NCI-H2227 (cell line): ENCODE results near the gene DHX32.
A peak's percentile ranks its signal among the peaks of the same experiment; 100 is the strongest.

Experiments used
- DNase-seq: peaks from one replicate; lab custom pipeline; 2025; ENCODE audit not compliant: unreplicated experiment; lab: John Stamatoyannopoulos, UW

Gene DHX32

DNA sequence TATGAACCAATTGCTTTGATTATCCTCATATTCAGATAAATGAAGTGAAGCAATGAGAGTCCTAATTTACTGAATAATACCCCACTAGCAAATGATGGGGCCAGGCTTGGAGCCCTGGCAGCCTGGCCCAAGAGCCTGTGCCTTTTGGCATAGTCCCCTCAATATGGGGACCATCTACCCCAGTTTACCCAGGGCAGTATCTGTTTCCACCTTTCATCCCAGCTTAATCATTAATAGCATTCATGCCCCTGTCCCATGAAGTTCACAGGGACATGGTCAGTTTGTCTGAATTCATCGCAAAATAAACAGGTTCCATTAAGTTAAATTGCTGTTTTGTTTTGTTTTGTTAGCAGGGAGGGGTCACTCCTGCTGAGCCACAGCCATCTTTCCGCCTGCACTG, 32.2 kb downstream of the DHX32 start:
- no peak for DNase-seq

DNA sequence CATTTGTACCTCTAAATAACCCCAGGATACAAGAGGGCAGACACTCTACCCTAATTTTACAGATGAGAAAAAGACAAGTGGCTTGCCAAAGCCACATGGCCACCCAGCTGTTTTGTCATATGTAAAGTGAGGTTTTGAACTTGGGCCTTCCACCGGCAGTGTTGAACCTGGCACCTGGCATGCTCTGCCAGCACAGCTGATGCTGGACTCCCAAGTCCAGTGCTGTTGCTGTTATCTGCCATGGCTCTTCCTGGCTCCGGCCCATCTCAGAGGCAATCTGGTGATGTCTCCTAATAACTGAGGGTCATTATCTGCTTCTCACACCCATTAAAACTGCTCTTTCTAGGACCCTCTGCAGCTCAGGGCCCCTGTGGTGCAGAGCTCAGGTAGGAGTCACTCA, 32.7 kb downstream of the DHX32 start:
- DNase-seq, result no peak

DNA sequence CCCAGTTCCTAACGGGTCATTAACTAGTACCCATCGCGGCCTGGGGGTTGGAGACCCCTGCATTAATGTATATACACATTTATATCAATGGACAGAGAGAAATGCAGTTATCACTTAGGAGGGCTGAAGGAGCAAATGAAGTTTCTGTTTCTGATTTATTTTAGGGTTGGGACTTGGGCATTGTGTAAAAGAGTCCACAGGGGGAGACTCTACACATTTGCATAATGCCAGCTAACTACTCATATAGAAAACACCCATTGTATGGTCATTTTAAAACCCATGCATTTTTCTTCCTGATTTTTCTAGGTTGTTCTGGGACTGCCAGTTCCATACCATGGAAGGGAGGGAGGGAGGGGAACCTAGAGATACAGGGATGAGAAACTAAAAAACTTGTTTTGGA, 34.2 kb downstream of the DHX32 start:
- no peak for DNase-seq

DNA sequence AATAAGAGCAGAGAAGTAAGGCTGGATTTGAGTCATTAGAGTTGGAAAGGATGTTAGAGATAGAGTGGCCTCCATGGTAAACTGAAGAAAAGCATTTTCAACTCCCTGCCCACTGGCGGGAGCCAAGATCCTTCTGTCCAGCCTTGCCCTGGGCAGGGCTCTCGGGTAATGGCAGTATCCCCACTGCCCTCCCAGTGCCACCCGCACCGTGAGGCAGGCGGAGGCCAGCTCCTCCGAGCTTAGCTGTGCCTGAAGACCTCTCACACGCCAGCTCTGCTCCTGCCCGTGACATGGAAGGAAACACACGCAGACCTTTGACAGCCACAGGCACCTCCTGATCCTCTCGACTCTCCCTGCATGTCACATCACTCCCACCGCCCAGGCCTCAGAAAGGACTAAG, 35.5 kb downstream of the DHX32 start:
- no peak for DNase-seq

DNA sequence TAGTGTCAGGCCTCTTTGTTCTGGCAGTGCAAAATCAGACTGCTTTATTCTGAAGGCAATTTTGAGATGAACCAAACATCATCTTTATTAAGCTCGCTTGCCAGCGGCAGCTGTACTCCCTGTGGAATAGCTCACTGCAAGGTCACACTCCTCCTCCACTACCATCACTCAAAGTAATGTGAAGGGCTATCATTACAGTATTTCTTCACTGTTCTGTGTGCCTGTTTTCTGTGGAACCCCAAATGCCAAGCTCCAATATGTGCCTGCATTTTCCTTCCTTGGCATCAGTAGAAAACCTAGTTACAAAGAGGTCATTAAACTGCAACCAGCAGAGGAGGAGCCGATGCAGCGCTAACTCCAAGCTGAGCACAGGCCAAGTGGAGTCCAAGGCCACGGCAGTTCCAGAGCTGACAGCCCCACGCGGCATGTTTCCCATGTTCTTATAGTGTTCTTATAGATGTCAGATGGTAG, 36.3 kb downstream of the DHX32 start:
- DNase-seq, result peak; percentile 52

DNA sequence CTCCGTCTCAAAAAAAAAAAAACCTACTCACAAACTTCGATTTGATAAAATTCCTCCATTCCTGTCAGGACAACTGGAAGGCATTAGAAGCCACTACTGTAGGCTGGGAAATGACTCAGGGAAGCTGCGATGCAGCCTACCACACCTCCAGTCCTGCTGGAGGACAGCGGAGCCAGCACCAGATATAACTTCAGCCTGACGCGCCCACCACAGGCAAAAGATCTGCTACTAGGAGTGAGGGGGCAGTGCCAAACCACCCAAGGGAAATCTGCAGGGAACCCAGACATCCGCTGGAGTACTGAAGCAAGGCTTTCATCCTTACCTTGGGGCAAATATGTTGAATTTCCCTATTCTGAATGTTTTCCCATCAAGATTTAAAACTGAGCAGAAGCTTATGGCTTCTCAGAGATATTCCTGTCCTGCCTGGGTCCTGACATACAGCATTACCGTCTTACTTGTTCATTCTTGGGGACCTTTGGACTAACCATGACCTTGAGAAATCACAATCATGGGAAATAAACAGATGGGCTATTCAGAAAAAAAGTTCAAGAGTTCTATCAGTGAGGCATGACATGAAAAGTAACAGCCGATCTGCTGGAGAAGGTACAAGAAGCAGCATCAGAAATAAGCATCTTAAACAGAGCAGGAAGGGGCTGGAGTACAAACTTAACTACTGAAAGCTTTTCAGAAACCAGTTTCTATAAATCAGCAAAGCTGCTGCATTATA, 37.3 kb downstream of the DHX32 start:
- DNase-seq, result no peak

DNA sequence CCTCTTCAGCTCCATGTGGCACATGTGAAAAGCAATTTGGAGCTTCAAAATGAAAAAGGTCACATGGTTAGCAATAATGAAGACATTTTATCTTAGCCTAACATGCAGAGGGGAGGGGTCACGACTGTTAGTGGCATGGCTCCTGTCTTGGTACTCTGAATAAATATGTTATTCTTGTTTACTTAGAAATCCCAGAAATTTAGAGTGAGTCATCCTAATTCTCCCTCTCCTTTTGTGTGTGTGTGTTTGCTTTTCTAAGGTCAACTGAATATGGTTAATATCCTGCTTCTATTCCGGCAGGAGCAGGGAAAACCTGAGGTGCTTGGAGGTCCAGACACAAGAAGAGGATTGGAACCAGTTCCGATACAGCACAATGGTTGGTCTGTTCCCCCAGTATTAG, 40.1 kb downstream of the DHX32 start:
- no peak for DNase-seq

DNA sequence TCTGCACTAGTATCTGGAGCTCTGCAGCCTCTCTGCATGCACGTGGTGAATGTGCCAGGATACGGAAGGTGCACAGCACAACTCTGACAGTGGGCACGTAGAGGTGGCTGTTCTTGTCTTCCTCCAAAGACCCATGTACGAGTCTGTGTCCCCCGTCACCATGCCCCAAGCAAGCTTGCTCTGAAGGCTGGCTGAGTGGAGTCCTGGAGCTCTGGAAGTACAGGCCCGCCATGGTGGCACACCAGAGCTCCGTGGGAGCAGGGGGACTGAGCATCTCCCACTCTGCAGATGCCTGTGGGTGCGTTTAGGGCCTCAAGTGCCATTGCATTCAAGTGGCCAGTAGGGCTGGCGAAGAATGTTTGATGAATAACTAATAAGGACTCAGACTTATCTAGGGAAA, 40.7 kb downstream of the DHX32 start:
- no peak for DNase-seq

DNA sequence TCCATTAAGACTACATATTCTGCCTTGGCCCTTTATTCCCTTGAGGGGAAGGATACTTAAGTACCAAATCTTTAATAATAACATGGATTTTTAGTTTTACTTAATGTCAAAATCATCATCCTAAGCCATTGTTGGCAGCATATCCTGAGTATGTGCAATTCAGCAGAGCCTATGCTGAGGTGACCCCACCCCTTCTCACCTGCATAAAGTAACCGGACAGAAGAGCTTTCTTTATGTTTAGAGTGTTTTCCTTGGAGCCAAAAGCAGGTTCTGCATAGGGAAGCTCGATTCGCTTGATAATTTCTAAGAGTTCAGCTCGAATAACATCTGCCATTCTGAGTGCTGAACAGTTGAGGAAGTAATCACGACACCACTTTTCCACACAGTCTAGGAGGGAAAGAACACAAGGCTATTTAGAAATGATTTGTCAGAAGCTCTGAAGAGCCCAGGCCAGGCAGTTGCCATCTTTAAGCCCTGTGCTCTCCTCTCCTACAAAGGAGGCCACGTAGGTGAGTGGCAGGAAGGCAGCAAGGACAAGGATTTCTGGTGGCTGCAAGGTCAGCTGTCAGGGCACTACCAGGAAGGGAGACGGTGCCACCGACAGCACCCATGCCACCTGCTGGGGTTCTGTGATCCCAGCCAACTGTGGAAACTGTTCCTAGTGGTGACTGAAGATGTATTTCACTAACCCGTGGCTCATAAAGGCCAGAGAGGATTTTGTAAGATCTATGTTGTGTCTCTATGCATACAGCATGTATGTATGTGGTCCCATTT, 42.1 kb downstream of the DHX32 start:
- no peak for DNase-seq

DNA sequence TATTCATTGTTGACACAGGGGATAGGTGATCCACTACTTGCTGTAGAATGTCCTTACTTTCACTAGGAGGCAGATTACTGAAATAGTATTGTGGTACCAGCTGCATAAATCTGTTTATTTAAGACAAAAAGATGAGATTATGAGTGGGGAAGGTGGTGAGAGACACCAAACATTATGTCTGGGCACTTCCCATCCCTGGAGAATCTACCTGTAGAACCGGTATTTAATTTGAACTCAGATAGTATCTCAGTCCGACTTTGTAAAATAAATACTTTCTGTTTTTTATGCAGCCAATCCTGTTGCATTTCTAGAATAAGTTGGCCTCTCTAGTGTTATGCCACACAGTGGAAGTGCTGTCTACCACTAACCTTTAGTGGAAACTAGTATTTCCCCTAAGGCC, 44.3 kb downstream of the DHX32 start:
- no peak for DNase-seq

DNA sequence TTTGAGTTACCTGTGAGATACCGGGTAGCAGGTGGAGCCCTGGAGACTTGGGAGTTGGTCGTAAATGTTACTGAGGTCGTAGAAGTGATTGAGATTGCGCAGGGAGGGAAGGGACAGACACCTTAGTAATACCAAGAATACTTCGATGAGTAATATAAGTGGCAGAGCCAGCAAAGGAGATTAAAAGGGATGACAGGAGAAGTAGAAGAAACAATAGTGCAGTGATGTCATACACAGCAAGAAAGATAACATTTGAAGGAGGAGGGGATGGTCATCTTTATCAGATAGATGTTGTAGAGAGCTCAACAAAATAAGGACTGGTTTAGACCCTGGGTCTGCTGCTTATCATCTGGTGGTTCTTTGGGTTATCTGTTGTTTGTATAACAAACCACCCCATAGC, 52.8 kb downstream of the DHX32 start:
- no peak for DNase-seq

DNA sequence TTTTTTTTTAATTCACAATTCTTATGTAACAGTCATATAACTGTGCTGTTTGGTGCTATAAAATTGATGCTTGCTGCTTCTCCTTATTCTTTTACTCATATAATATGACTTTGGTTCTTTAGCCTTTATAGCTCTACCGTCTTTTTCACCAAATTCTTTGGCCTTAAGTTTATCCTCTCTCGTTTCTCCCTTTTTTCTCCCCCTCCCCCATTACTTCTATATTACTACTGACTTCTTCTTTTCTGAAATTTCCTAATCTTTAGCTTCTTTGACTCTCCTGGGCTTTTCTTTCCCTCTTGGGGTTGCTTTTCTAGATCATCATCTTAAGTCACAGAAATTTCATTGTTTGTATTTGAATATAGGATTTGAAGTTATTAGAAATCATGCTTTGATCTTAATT, 54.0 kb downstream of the DHX32 start:
- DNase-seq, result no peak

DNA sequence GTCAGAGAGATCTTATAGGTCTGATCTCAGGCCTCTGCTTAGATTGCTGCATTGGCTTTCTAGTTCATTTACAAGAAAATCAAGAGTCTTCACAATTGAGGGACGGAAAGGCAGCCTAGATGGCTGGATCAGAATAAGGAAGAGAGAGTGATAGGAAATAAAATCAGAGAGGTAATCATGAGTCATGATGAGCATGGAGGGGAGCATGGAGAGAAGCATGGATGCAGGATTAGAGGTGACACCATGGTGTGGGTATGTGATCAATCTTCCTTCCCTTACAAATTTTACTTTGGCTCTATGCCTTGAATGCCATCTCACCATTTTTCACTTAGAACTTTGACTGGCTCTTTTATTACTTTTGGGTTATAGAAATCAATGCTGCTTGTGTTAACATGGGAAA, 56.4 kb downstream of the DHX32 start:
- no peak for DNase-seq

DNA sequence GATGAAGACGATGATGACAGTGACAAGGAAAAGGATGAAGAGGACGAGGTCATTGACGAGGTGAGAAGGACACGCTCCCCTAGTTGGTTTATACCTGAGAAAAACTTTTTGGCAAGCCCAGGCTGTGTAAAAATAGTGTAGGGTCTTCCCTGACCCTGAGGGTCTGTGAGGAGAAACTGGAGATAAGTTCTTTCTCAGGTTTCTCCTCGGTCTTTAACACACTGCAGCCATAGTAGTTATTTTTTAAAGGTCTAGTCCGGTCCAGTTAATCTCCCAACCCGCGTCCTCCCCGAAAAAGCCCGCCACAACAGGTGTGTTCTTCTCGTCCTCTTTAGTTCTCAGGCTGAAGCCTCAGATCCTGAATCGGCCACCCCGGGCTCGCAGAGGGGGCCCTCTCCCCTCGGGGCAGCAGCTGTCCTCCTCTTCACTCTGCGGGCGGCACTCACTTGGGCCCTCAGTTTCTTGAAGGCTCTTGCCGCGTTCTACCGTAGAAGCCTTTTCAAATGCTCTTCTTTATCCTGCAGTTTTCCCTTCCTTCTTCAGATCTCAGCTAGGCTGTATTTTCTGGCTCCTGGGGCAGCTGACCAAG, 57.3 kb downstream of the DHX32 start:
- DNase-seq, result no peak

DNA sequence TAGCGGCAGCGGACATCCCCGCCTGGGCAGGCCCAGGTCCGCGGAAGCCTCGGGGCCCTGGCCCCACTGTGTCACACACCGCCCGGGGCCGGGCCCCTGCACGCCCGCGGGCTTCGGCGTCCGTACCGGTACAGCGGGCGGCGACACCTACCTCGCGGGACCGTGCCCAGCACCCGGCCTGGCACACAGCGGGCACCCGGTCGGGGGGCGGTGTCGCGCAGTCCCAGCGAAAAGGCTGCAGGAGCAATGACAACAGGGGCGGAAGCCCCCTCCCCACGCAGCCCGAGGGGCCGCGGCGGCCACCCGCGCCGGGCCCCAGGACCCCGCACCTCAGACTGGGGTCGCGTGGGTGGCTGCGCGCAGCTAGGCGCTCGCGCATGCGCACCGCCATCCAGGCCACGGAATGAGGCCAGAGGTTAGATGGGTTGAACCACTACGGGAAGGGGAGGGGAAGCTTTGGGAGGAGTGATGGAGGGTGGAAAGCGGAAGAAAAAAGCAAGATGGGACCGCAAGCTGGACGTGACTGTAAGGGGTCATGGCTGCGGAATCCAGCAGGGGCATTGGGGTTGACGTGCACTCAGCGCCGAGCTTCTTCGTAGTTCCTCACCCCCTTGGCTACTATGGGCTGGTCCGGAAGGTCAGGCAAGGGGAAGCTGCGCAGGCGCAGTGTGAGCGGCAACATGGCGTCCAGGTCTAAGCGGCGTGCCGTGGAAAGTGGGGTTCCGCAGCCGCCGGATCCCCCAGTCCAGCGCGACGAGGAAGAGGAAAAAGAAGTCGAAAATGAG, 58.0 kb downstream of the DHX32 start, which contains the start of the genes BCCIP and UROS:
Gene BCCIP, plus strand, starts transcription at position 669 of the 785 bp plus-strand sequence. Its CDS starts 12 bp downstream, at position 681.
Gene UROS, minus strand, starts transcription at position 381 of the 785 bp plus-strand sequence. CDS start 6,759 bp downstream, outside the sequence.
- peak; percentile 92 for DNase-seq

DNA sequence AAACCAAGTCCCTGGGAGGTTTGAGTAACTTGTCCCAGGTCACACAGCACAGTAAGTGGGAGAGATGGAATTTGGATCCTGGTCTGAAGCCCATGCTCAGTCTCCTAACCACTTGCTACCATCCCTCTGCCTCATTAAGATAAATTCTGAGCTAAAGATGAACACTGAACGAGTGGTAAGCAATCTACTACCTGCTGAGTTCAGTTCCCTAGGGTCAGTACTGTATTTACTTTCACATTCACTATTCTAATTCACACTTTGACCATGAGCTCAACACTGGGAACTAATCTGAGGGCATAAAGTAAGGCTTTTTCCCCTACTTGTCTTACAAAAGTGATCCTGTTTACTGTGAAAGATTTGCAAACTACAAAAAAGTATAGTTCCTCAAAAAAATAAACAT, 60.4 kb downstream of the DHX32 start:
- no peak for DNase-seq

DNA sequence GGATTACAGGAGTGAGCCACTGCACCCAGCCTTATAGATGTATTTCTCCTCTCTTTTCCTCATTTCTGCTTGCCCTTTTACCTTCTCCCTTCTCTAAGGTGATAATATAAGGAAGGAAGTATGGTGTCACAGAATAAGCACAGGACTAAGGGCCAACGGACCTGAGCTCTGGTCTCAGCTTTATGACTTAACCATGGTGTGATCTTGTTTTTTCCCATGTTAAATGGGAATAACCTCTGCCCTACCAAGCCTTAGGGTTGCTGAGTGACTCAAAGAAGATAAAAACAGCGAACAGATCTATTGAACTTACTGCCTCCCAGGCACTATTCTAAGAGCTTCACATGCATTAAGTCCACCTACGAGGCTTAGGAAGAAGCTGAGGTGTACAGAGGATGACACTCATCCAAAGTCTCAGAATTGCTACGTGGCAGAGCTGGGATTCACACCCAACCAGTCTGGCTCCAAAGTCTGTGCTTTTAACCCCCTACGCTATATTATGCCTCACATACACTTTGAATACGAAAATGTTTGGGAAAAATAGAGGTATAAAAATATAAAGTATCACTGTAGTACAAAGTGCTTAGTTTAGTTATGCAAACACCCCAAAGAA, 63.6 kb downstream of the DHX32 start:
- no peak for DNase-seq

DNA sequence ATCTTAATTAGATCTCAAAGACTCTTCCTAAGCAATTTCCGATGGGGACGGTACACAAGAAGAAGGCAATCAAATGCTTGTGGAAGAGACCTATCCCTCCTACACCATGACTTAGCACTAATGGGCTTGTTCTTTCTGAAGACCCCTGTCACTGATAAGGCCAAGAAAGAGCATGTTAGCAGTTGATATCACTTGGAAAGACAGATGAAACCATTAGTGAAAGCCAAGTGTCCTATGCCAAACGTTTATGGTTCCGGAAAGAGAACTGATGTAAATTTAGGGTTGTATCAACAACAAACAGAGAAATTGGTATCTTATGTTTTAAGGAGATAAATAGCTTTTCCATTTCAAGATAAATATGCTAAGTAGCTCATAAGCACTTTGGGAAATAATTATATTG, 64.5 kb downstream of the DHX32 start:
- no peak for DNase-seq

DNA sequence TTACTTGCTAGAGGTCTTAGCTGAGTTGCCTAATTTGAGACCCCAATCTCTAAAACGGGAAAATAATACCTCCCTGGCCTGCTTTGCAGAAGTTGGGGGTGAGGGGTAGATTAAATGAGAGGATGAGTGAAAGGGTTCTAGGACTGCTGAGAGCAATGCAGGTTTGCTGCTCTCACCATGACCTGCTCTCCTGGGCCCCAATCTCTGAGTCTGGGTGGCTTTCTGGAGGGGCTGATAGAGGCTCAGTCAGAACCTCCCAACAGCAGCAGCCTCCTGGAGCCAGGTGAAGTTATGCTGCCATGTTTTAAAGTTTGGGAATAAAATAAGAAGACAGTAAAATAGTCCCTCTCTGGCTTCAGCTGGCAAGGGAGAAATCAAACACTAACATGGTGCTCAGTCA, 65.3 kb downstream of the DHX32 start:
- no peak for DNase-seq

DNA sequence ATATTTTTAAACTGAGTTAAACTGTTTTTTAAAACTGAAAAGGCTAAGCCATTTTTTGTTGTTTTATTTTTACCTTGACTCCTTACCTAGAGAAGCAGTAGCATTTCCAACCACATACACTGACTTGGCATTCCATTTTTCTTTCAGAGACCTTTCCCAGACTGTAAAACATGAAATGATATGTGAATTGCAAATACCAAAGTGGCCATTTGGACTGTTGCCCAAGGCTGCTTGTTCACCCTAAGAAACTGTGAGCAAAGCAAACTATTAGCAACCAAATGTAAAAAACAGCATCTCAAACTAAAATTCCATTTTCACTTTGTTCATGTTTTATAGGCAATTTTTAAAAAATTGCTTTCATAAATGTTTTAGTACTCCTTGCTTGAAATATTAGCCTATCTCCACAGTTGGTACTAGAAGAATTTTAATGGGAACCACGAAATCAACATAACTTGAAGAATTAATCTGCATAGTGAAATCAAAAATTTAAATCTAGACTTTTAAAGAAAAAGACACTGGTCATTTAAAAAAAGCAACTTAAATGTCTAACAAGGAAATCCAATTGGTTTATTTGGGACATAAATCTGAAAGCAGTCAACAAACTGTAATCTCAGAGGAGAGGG, 68.9 kb downstream of the DHX32 start:
- no peak for DNase-seq
